ENCODE measurements around the gene C2CD4B. TPM values are rescaled to one million over a fixed set of nuclear protein-coding genes. Genes with fewer than 3 reads are reported as not detected.

C2CD4B gene
- total RNA-seq, 1 experiment from 2014 or later, result 1.3 TPM

- TF ChIP-seq E2F4 (CRISPR knock-in tag; IDR thresholded peaks at IDR 0.05; ENCODE audit: borderline replicate concordance, low read depth), result no peak
- TF ChIP-seq FOXJ3 (CRISPR knock-in tag; IDR thresholded peaks at IDR 0.05; ENCODE audit: borderline replicate concordance), result no peak
- TF ChIP-seq MXD4 (CRISPR knock-in tag; IDR thresholded peaks at IDR 0.05; ENCODE audit: borderline replicate concordance), result no peak
- no peak for TF ChIP-seq AFF4 (CRISPR knock-in tag; IDR thresholded peaks at IDR 0.05; ENCODE audit: borderline replicate concordance)
- TF ChIP-seq ZNF317 (CRISPR knock-in tag; IDR thresholded peaks at IDR 0.05; ENCODE audit: borderline replicate concordance, low read depth), result no peak
- TF ChIP-seq NR3C1 (CRISPR knock-in tag; conservative IDR thresholded peaks at IDR 0.05; ENCODE audit: low read depth), result no peak
- TF ChIP-seq, protein P1, sequence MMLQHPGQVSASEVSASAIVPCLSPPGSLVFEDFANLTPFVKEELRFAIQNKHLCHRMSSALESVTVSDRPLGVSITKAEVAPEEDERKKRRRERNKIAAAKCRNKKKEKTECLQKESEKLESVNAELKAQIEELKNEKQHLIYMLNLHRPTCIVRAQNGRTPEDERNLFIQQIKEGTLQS (CRISPR knock-in tag; conservative IDR thresholded peaks at IDR 0.05), result no peak
- no peak for TF ChIP-seq ZNF512 (CRISPR knock-in tag; IDR thresholded peaks at IDR 0.05; ENCODE audit: borderline replicate concordance)
These were observed 17.5 kb downstream of the C2CD4B start (continued) for GRCh38 chr15:62147551-62147950.

GRCh38 chr15:62147149-62147548, 17.9 kb downstream of the C2CD4B start:
- CTCF ChIA-PET, result no interaction called here
- Mint-ChIP-seq H3K36me3 (peaks cover 7% of the 10 kb centered on the region; the same call in 1 of the 2 replicates), H3K4me3 (no peak overlapping the region), H3K9me3 (peaks cover 13% of the 10 kb centered on the region), H3K4me1 (peaks cover 18% of the 10 kb centered on the region), H3K27me3 (ENCODE audit: low read depth) (peaks cover 3% of the 10 kb centered on the region; the same call in 1 of the 2 replicates), H3K27ac (no peak overlapping the region)
- no peak for TF ChIP-seq ESRRA (CRISPR knock-in tag; IDR thresholded peaks at IDR 0.05; ENCODE audit: borderline replicate concordance)
- no peak for TF ChIP-seq CREM (CRISPR knock-in tag; IDR thresholded peaks at IDR 0.05)
- TF ChIP-seq ATF1 (CRISPR knock-in tag; IDR thresholded peaks at IDR 0.05), result no peak
- TF ChIP-seq ZNF512 (CRISPR knock-in tag; IDR thresholded peaks at IDR 0.05; ENCODE audit: borderline replicate concordance), result no peak
- DNase-seq (ENCODE audit: low spot score) (no peak), ATAC-seq (no peak)
- POLR2A ChIA-PET, result no interaction called here

DNA sequence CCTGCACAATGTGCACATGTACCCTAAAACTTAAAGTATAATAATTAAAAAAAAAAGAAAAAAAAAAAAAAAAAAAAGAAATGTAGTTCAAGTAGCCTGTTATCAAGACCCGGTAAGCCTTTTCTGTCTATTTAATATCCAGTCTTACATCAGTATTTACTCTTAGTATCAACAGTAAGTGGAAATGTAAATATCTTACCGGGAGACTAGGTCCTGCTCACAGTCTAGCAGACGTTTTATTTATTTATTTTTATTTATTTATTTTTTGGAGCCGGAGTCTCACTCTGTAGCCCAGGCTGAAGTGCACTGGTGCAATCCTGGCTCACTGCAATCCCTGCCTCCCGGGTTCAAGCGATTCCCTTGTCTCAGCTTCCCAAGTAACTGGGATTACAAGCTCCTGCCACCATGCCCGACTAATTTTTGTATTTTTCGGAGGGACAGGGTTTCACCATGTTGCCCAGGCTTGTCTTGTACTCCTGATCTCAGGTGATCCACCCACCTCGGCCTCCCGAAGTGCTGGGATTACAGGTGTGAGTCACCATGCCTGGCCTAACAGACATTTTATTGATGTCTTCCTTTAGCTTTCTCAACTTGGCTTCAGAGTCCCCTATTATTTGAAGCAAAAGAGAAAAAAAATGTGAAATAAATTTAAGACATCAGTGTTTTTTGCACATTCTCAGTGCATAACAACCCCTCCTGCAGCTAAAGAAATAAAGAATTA, 19.9 kb downstream of the C2CD4B start:
- ATAC-seq, result no peak
- DNase-seq (ENCODE audit: low spot score), result no peak
- Mint-ChIP-seq H3K4me1 (peaks cover 20% of the 10 kb centered on the region), H3K36me3 (peaks cover 7% of the 10 kb centered on the region; the same call in 1 of the 2 replicates), H3K27ac (no peak overlapping the region), H3K9me3 (peaks cover 13% of the 10 kb centered on the region), H3K27me3 (ENCODE audit: low read depth) (peaks cover 9% of the 10 kb centered on the region), H3K4me3 (no peak overlapping the region)
- CTCF ChIA-PET, result no interaction called here
- POLR2A ChIA-PET, result no interaction called here
- TF ChIP-seq ZNF416 (CRISPR knock-in tag; IDR thresholded peaks at IDR 0.05), result no peak
- TF ChIP-seq, protein P2, sequence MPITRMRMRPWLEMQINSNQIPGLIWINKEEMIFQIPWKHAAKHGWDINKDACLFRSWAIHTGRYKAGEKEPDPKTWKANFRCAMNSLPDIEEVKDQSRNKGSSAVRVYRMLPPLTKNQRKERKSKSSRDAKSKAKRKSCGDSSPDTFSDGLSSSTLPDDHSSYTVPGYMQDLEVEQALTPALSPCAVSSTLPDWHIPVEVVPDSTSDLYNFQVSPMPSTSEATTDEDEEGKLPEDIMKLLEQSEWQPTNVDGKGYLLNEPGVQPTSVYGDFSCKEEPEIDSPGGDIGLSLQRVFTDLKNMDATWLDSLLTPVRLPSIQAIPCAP (CRISPR knock-in tag; IDR thresholded peaks at IDR 0.05), result no peak
- no peak for TF ChIP-seq SOX15 (CRISPR knock-in tag; IDR thresholded peaks at IDR 0.05)
- TF ChIP-seq JAZF1 (CRISPR knock-in tag; IDR thresholded peaks at IDR 0.05), result no peak
- TF ChIP-seq, protein P3, sequence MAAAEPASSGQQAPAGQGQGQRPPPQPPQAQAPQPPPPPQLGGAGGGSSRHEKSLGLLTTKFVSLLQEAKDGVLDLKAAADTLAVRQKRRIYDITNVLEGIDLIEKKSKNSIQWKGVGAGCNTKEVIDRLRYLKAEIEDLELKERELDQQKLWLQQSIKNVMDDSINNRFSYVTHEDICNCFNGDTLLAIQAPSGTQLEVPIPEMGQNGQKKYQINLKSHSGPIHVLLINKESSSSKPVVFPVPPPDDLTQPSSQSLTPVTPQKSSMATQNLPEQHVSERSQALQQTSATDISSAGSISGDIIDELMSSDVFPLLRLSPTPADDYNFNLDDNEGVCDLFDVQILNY (CRISPR knock-in tag; IDR thresholded peaks at IDR 0.05), result no peak
- TF ChIP-seq IRF2 (CRISPR knock-in tag; IDR thresholded peaks at IDR 0.05; ENCODE audit: borderline replicate concordance, low read depth), result no peak
- TF ChIP-seq TP53 (CRISPR knock-in tag; IDR thresholded peaks at IDR 0.05), result no peak
- TF ChIP-seq SMAD4 (CRISPR knock-in tag; IDR thresholded peaks at IDR 0.05), result no peak
- TF ChIP-seq NR1H2 (CRISPR knock-in tag; IDR thresholded peaks at IDR 0.05), result no peak
- TF ChIP-seq NR2C2 (CRISPR knock-in tag; IDR thresholded peaks at IDR 0.05), result no peak
- no peak for TF ChIP-seq CBFB (CRISPR knock-in tag; IDR thresholded peaks at IDR 0.05; ENCODE audit: low read depth)
- no peak for TF ChIP-seq ESRRA (CRISPR knock-in tag; IDR thresholded peaks at IDR 0.05; ENCODE audit: borderline replicate concordance)

Measured in WTC11 (cell line).